CD4-positive, alpha-beta T cell treated with Interleukin-21 for 1 hour (primary cell): ENCODE data around the gene FAM98A.

ENCODE experiments used
- DNase-seq: peaks from one replicate; pipeline ENCODE4 v3.0.0-alpha.2; 2020

The FAM98A gene

DNA sequence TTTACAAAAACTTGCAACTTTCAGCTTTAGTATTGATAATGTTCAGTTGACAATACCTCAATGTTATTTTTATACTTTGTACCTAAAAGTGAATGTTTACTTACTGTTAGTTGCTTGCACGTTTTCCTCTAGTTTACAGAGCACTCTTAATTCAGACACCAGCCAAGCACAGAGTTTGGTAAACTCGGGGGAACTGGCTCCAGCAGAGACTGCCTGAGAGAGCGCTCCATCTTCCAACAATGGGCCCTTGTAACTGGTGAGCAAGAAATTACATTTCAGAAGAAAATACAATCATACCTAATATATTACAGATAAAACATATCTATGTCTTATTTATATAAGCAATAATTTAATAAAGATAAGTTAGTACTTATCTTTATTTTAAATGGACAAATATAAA lies 3.7 kb downstream of the FAM98A start:
- DNase-seq: no peak

GRCh38 chr2:33589444-33589843 lies 9.7 kb downstream of the FAM98A start:
- no peak for DNase-seq

GRCh38 chr2:33588232-33588631 lies 10.9 kb downstream of the FAM98A start:
- DNase-seq: no peak

DNA sequence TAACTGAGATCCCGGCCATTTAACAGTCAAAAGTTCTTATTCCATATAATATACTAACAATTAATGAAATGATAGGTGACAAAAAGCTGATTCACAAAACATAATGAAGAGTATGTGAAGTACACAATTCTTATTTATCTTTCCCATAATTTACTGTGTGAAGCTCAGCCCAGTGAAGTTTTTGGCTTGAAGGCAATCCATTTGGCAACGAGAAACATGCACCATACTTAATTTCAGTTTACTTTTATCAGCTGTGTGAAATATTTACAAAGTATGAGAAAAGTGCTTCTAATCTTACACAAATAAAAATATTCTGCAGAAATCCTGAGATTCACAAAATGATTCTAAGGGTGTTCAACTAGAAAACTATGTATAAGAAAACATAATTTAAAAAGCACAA lies 12.3 kb downstream of the FAM98A start:
- DNase-seq: no peak

DNA sequence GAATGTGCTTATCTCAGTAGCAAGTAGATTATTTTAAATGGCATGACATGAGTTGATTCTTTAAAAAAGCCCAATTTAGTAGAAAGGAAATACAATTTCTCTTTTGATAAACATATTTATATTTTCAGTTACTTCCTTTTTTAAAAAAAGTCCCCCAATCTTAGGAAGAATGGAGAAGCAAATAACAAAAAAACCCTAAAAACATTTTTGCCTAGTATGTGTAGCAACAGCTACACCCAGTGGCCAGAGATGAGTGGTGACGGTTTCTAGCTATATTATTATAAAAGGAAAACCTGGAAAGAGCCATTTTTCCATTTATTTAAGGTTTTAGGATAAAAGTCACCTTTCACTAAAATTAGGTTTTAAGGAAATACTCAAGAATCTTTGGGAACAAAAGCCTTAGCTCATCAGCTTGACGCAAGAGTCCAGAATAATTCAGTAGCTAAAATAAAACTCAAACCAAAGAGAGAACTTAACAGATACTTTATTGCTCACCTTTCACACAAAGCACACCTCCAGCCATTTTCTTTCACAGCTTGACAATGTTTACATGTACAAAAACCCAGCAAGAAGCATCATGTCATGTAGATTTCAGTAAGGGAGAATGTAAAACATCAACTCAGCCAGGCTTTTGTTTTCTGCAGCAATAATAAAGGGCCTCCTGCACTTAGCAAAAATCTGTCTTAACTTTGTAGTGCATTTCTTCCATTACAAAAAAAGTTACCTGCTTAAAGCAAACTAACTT lies 15.7 kb downstream of the FAM98A start:
- peak; percentile 50 for DNase-seq

DNA sequence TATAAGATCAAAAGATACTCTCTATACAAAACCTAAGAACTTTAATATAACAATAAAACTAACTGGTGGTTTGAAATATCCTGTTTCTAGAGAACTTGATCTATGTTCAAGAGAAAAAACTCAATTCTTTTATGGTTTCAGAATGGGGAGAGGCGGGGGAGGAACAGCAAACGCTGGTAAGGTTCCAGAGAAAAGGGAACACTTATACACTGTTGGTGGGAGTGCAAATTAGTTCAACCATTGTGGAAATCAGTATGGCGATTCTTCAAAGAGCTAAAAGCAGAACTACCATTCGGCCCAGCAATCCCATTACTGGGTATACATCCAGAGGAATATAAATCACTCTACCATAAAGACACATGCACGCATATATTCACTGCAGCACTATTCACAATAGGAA lies 17.2 kb downstream of the FAM98A start:
- no peak for DNase-seq

GRCh38 chr2:33579227-33579626 lies 19.9 kb downstream of the FAM98A start:
- DNase-seq: no peak

DNA sequence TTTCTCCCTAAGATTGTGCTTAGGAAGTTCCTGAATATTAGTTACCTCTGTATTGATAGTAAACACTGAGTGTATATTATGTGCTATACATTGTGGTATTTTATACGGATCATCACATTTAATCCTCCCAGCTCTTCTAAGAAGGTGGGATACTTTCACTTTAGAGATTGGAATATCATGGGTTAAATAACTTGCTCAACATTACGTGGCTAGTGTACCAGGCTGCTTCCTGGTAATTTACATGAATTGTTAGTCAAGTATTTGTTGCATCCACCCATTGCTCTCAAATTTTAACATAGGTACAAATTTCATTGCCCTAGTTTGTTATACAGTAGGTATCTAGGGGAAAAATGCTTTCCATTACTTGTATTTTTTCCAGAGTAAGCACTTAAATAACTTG lies 21.4 kb downstream of the FAM98A start:
- no peak for DNase-seq

DNA sequence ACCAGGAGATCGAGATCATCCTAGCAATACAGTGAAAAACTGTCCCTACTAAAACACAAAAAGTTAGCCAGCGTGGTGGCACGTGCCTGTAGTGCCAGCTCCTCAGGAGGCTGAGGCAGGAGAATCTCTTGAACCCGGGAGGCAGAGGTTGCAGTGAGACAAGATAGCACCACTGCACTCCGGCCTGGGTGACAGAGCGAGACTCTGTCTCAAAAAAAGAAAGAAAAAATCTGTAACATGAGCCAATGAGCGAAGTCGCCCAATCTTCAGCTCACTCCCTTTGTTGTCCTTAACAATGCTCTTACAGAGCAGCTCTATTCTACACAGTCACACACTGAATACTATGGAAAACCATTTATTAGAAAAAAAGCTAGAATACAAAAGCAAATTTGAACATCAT lies 22.0 kb downstream of the FAM98A start:
- DNase-seq: no peak

GRCh38 chr2:33573657-33574056 lies 25.4 kb downstream of the FAM98A start:
- no peak for DNase-seq

- no peak for DNase-seq
These were observed 28.4 kb downstream of the FAM98A start for GRCh38 chr2:33570681-33571080.

DNA sequence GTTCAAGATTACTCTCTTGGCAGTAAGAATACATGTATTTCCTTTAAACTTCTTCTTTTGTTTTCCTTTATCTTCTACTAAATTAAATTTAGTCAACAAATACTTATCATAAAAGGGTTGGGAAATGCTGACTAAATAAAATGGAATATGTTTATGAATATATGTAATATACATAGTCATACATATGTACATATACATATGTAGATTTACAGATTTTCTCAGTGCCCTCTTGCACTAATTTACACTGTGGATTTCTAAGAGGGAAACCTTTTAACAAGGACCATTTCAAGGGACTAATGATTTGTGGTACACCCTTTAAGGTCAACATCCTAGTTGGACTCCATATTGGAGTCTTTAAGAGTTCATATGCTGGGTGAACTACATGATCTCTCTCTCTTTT lies 37.2 kb downstream of the FAM98A start:
- no peak for DNase-seq

DNA sequence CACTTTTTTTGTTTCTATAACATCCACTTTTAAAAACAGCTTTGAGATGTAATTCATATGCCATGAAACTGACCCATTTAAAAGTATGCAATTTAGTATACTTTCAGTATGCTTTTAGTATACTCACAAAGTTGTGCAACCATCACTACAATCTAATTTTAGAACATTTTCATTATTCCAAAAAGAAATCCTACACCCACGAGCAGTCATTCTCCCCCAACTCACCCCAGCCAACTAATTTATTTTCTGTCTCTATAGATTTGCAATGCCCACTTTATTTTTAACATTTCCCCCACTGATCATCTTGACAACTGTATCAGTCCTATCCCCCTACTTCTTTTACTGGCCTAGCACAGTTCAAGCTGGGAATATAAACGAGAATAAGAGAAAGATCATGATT lies 39.1 kb downstream of the FAM98A start:
- DNase-seq: no peak

- DNase-seq: no peak
These were observed 39.8 kb downstream of the FAM98A start for GRCh38 chr2:33559328-33559727.

DNA sequence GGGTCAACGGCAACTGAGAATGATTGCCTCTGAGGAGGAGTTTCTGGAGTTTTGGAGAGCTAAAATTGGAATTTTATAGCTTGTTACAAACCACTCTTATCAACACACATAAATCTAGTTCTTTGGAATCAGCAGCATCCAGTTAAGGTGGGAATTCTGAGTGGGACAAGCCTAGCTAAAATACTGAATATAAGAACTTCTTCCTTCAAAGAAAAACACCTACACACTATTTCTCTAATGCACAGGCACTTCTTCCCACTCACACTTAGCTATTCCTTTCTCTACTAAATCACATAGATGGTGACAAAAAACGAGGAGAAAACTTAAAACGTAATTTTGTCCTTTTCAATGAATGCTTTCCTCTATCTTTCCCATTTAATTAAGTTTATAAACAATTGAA lies 43.4 kb downstream of the FAM98A start:
- DNase-seq: no peak

DNA sequence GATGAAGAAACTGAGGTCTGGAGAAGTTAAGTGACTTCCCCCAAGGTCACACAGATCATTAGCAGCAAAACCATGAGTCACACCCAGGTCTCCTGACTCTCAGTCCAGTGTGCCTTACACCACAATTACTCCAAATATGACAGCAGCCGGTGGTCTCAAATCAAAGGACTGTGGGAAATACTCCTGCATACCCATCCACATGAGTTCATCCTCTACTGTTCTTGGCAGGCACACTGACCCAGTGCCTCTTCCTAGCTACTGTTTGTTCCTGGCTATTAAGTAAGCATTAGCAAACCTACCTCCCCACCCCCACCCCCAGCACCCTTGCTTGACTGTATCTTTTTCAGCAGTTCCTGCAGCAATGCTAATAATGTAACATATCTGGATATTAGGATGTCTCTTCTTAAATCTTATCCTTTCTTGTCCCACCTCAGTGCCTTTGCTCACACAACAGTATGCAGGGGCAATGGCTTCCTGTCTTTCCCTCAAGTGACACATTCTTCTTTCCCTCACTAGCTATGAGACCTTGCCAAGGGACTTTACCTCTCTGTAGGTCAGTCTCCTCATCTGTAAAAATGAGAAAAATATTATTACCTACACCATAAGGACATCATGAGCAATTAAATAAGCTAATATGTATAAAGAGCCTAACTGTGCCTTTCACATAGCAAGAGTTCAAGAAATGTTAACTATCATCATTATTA lies 46.2 kb downstream of the FAM98A start:
- no peak for DNase-seq

- no peak for DNase-seq
These were observed 48.9 kb downstream of the FAM98A start for GRCh38 chr2:33550206-33550605.

DNA sequence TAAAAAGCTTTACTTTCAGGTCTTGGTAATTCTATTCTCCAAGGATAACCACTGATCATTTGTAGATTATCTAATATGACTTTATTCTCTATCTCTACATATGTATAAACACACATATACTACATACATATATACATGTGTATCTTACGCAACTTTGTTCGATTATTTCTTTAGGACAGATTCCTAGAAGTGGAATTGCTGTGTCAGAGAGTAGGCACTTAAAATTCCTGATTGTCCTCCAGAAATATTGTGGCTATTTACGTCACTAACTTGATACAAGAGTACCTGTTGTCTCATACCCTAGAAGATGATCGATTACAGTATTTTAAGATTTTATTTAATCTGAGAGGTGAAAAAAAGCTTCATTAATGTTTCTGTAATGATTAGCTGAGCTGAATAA lies 57.9 kb downstream of the FAM98A start:
- no peak for DNase-seq

DNA sequence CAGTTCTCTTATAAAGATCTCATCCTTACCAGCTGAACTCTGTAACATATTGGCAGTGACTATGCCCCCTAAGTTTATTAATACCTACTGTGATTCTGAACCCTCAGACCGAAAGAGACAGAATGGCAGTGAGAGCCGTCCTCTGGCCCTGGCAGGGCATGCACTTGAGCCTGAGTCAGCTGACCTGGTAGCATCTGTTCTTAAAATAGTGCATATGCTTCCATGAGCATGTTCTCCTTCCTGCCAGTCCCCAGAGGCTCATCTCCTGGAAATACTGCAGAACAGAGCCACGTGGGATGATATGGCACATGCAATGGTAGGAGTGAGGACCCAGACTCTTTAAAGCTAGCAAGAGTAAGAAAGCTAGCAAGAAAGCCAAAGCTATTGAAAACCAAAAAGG lies 63.7 kb downstream of the FAM98A start:
- DNase-seq: no peak
